Esophagus squamous epithelium (tissue), 4 donors: Measurements from ENCODE around the gene RUVBL1.

Source experiments
- CTCF ChIP-seq, 6 experiments: fragments of 450-650 bp in 4 of 6; fragments of 200-600 bp in 2 of 6; sonication (generic) in 2 of 6; IDR thresholded peaks; one replicate each; pipeline ENCODE4 v1.5.1; 2016 to 2019; ENCODE audit warnings: antibody characterized with exemption in 6 of 6, mild to moderate bottlenecking in 4 of 6, moderate library complexity in 4 of 6
- POLR2A ChIP-seq, 4 donors: fragments of 450-650 bp; IDR thresholded peaks; one replicate each; pipeline ENCODE4 v1.6.1; 2017; ENCODE audit warnings: antibody characterized with exemption in 4 of 4, mild to moderate bottlenecking in 4 of 4, moderate library complexity in 3 of 4

GRCh38 chr3:128153156-128154041, 29.8 kb upstream of the RUVBL1 start, which contains the start of gene EEFSEC:
- TF ChIP-seq CTCF (IDR thresholded peaks at IDR 0.05): no peak
- TF ChIP-seq POLR2A (IDR thresholded peaks at IDR 0.05): peak in 3 of 4 donors; percentile 4 to 70 (median 51)
